ENCODE measurements around the gene PANK3.

PANK3 gene

DNA sequence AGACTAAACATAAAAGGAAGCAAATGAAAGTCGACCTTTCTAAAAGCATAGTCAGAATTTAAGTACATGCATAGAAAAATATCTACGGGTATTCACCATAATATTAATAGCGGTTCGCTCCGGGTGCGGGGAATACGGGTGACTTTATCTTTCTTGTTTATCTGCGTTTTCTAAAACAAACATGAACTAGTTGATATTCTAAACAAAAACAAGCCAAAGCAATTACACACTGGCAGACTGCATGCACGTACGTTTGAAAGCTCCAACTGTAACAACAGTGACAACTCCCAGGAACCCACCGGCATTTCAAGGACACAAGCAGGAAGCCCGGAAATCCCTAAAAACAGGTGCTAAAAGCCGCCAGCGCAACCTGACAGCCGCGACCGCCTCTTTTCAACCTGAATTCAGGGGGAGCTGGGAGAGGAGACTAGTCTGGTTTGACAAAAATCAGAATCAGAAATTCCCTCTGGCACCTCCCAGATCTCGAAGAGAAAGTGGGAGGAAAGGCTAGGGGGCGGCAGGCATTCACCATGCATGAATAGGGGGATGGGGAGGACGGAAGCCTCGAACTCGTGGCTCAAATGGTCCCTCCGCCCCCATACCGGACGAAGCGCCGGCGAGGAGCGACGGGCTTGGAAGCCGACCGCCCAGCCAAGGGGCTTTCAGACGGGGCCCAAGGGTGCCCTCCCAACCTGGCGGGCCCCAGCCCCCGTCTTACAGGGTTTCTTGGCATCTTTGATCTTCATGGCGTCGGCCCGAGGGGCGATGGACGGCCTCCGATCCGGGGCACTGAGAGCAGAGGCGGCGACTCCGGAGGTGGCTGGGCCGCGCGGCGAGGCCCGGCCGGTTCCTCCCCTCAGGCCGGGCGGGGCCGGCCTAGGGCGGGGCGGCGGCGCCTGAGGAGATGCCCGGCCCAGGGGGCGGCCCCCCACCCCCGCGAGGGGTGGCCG is at the start of gene PANK3:
Gene PANK3 (minus strand): TSS at position 831 of the 950 bp plus-strand sequence. CDS start 85 bp downstream, at position 746.
- H2AFZ ChIP-seq (ENCODE audit: low read length) = peak within 1 kb of the TSS; percentile 88

DNA sequence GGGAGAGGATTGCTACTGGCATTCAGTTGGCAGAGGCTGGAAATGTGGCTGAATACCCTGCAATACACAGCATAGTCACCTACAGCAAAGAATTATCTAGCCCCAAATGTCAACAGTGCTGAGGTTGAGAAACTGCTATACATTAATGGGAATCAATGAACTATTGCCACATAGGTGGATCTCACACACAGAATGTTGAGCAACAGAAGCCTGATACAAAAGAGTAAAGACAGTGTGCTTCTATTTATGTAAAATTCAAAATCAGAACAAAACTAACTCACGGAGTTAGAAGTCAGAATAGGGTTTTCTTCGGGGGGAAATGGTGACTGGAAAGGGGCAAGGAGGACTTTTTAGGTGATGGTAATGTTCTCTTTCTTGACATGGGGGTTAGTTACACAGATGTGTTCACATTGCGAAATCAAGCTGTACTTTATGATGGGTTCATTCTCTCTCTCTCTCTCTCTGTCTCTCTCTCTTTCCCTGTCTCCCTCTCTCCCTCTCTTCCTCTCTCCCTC is 45.7 kb upstream of the PANK3 start:
- Histone ChIP-seq H3K9me3 (replicated peaks; ENCODE audit: insufficient read depth, low read length) (no peaks in the 10 kb centered on the region), H3K4me1 (ENCODE audit: low read length) (no peaks in the 10 kb centered on the region)
- DNase-seq = no peak

More for the DNA sequence above, at the start of gene PANK3:
- H3K9ac ChIP-seq (ENCODE audit: low read length) = peak within 1 kb of the TSS; percentile 94
- H3K9me2 ChIP-seq (replicated peaks; ENCODE audit: insufficient read depth, low read length) = no peaks in the 10 kb centered on the region
- TF ChIP-seq EZH2phosphoT487 (IDR thresholded peaks at IDR 0.05; ENCODE audit: low read length) (no peak), EZH2 (optimal IDR thresholded peaks at IDR 0.05; ENCODE audit: low read depth, low read length) (no peak)
- TF ChIP-seq, protein P1, sequence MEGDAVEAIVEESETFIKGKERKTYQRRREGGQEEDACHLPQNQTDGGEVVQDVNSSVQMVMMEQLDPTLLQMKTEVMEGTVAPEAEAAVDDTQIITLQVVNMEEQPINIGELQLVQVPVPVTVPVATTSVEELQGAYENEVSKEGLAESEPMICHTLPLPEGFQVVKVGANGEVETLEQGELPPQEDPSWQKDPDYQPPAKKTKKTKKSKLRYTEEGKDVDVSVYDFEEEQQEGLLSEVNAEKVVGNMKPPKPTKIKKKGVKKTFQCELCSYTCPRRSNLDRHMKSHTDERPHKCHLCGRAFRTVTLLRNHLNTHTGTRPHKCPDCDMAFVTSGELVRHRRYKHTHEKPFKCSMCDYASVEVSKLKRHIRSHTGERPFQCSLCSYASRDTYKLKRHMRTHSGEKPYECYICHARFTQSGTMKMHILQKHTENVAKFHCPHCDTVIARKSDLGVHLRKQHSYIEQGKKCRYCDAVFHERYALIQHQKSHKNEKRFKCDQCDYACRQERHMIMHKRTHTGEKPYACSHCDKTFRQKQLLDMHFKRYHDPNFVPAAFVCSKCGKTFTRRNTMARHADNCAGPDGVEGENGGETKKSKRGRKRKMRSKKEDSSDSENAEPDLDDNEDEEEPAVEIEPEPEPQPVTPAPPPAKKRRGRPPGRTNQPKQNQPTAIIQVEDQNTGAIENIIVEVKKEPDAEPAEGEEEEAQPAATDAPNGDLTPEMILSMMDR (IDR thresholded peaks at IDR 0.05; ENCODE audit: low read length) = no peak
- 0 out of 2 replicates have a peak, but pooled peaks cover 3% of the 10 kb centered on the region for H3F3A ChIP-seq (ENCODE audit: insufficient read depth, low read length)
- H3K4me2 ChIP-seq (ENCODE audit: low read depth, low read length) = peak within 1 kb of the TSS; percentile 92
- H3K4me1 ChIP-seq (ENCODE audit: low read length) = peaks cover 16% of the 10 kb centered on the region
- H4K20me1 ChIP-seq (ENCODE audit: insufficient read depth, low read length) = peaks cover 4% of the 10 kb centered on the region
- no peaks in the 10 kb centered on the region for H3K36me3 ChIP-seq (replicated peaks; ENCODE audit: insufficient read depth, low read length)
- peak within 1 kb of the TSS; percentile 99 for H3K4me3 ChIP-seq (ENCODE audit: low read length)
- H3K9me3 ChIP-seq (replicated peaks; ENCODE audit: insufficient read depth, low read length) = no peaks in the 10 kb centered on the region
- no peaks in the 10 kb centered on the region for H3K27me3 ChIP-seq (replicated peaks; ENCODE audit: insufficient read depth, low read length)
- H3K27ac ChIP-seq (ENCODE audit: low read length) = peak within 1 kb of the TSS; percentile 76
- DNase-seq = peak; percentile 80
- peaks cover 50% of the 10 kb centered on the region for H3K79me2 ChIP-seq (ENCODE audit: low read length)

DNA sequence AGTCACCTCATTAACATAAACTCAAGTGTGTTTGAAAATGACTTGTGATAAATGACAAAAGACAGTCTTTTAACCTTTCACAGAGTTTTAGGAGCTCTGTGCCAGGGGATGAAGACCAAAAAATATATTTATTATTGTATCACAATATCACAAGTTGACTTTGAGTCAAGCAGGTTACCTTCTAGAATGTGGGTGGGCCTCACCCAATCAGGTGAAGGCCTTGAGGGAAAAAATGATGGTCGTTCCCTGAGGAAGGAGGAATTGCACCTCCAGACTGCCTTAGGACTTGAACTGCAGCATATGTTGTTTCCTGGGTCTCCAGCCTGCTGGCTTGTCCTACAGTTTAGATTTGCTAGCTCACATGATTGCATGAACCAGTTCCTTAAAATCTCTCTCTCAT is 41.6 kb upstream of the PANK3 start:
- Histone ChIP-seq H3K9me3 (replicated peaks; ENCODE audit: insufficient read depth, low read length) (no peaks in the 10 kb centered on the region), H3F3A (ENCODE audit: insufficient read depth, low read length) (no peaks in the 10 kb centered on the region), H3K79me2 (ENCODE audit: low read length) (no peaks in the 10 kb centered on the region), H3K36me3 (replicated peaks; ENCODE audit: insufficient read depth, low read length) (no peaks in the 10 kb centered on the region), H3K9me2 (replicated peaks; ENCODE audit: insufficient read depth, low read length) (no peaks in the 10 kb centered on the region), H3K4me2 (ENCODE audit: low read depth, low read length) (no peak overlapping the region), H4K20me1 (ENCODE audit: insufficient read depth, low read length) (no peaks in the 10 kb centered on the region), H3K27ac (ENCODE audit: low read length) (no peak overlapping the region), H2AFZ (ENCODE audit: low read length) (no peak overlapping the region), H3K4me3 (ENCODE audit: low read length) (no peak overlapping the region), H3K27me3 (replicated peaks; ENCODE audit: insufficient read depth, low read length) (no peaks in the 10 kb centered on the region), H3K9ac (ENCODE audit: low read length) (no peak overlapping the region), H3K4me1 (ENCODE audit: low read length) (no peaks in the 10 kb centered on the region)
- DNase-seq = no peak
- TF ChIP-seq EZH2phosphoT487 (IDR thresholded peaks at IDR 0.05; ENCODE audit: low read length) = no peak
- TF ChIP-seq, protein P1 (IDR thresholded peaks at IDR 0.05; ENCODE audit: low read length) = no peak
- TF ChIP-seq EZH2 (optimal IDR thresholded peaks at IDR 0.05; ENCODE audit: low read depth, low read length) = no peak

More for the DNA sequence above, 45.7 kb upstream of the PANK3 start:
- Histone ChIP-seq H3K27me3 (replicated peaks; ENCODE audit: insufficient read depth, low read length) (no peaks in the 10 kb centered on the region), H3F3A (ENCODE audit: insufficient read depth, low read length) (no peaks in the 10 kb centered on the region), H3K79me2 (ENCODE audit: low read length) (no peaks in the 10 kb centered on the region), H3K9me2 (replicated peaks; ENCODE audit: insufficient read depth, low read length) (no peaks in the 10 kb centered on the region), H3K36me3 (replicated peaks; ENCODE audit: insufficient read depth, low read length) (no peaks in the 10 kb centered on the region), H4K20me1 (ENCODE audit: insufficient read depth, low read length) (no peaks in the 10 kb centered on the region), H3K4me3 (ENCODE audit: low read length) (no peak overlapping the region), H2AFZ (ENCODE audit: low read length) (no peak overlapping the region), H3K9ac (ENCODE audit: low read length) (no peak overlapping the region), H3K27ac (ENCODE audit: low read length) (no peak overlapping the region), H3K4me2 (ENCODE audit: low read depth, low read length) (no peak overlapping the region)
- TF ChIP-seq EZH2 (optimal IDR thresholded peaks at IDR 0.05; ENCODE audit: low read depth, low read length) = no peak
- TF ChIP-seq EZH2phosphoT487 (IDR thresholded peaks at IDR 0.05; ENCODE audit: low read length) = no peak
- TF ChIP-seq, protein P1 (IDR thresholded peaks at IDR 0.05; ENCODE audit: low read length) = no peak

Data from MM.1S (cell line).